DND-41 (cell line): ENCODE results near the gene PGPEP1.

Experiments
- EZH2 ChIP-seq: IDR thresholded peaks from 3 replicates; pipeline ENCODE4 v1.6.1; 2012; ENCODE audit warnings: borderline replicate concordance, low read depth, mild to moderate bottlenecking, moderate library complexity, low read length, inconsistent platforms; ENCODE audit not compliant: severe bottlenecking
- TF ChIP-seq, protein P1 (sequence below): IDR thresholded peaks from 2 replicates; pipeline ENCODE4 v1.5.1; 2012; ENCODE audit warnings: borderline replicate concordance, low read length, moderate library complexity, mild to moderate bottlenecking; ENCODE audit not compliant: poor library complexity, severe bottlenecking; ENCODE audit errors: extremely low read depth

- TF ChIP-seq, protein P1, sequence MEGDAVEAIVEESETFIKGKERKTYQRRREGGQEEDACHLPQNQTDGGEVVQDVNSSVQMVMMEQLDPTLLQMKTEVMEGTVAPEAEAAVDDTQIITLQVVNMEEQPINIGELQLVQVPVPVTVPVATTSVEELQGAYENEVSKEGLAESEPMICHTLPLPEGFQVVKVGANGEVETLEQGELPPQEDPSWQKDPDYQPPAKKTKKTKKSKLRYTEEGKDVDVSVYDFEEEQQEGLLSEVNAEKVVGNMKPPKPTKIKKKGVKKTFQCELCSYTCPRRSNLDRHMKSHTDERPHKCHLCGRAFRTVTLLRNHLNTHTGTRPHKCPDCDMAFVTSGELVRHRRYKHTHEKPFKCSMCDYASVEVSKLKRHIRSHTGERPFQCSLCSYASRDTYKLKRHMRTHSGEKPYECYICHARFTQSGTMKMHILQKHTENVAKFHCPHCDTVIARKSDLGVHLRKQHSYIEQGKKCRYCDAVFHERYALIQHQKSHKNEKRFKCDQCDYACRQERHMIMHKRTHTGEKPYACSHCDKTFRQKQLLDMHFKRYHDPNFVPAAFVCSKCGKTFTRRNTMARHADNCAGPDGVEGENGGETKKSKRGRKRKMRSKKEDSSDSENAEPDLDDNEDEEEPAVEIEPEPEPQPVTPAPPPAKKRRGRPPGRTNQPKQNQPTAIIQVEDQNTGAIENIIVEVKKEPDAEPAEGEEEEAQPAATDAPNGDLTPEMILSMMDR = no peak
- no peak for TF ChIP-seq EZH2
Observed at GRCh38 chr19:18329035-18329376, 11.4 kb upstream of the PGPEP1 start.
